Smooth muscle cell (in vitro differentiated cells): ENCODE measurements around the gene VPS13D. TPM values are rescaled to one million over a fixed set of nuclear protein-coding genes. Genes with fewer than 3 reads are reported as not detected.
"Not testable (repeated sequence)": the region's sequence is repeated elsewhere in the genome, so short reads cannot be mapped to it uniquely, and the experiment has no call there.

Experiments
- DNase-seq: peaks from one replicate; lab custom pipeline; 2025; ENCODE audit not compliant: unreplicated experiment; lab: John Stamatoyannopoulos, UW
- H2AFZ ChIP-seq: fragments of 200-600 bp; sonication (generic); 2 replicates; pipeline ENCODE4 v1.6.0; 2016; ENCODE audit warnings: antibody characterized with exemption, low read depth, mild to moderate bottlenecking
- H3F3A ChIP-seq: fragments of 200-600 bp; sonication (generic); 2 replicates; pipeline ENCODE4 v1.6.0; 2017; ENCODE audit warnings: antibody characterized with exemption, low read depth
- H3K27ac ChIP-seq: fragments of 200-600 bp; sonication (generic); 2 replicates; pipeline ENCODE4 v1.5.1; 2016; ENCODE audit warnings: low read depth, mild to moderate bottlenecking
- H3K27me3 ChIP-seq: fragments of 200-600 bp; sonication (generic); 2 replicates; pipeline ENCODE4 v1.6.1; 2016; ENCODE audit warnings: low read depth, mild to moderate bottlenecking
- H3K36me3 ChIP-seq: fragments of 200-600 bp; sonication (generic); 2 replicates; pipeline ENCODE4 v1.5.1; 2016; ENCODE audit warnings: low read depth
- H3K4me1 ChIP-seq: fragments of 200-600 bp; sonication (generic); 2 replicates; pipeline ENCODE4 v1.5.1; 2016; ENCODE audit warnings: low read depth
- H3K4me2 ChIP-seq: fragments of 200-600 bp; sonication (generic); 2 replicates; pipeline ENCODE4 v1.6.0; 2016; ENCODE audit warnings: mild to moderate bottlenecking
- H3K4me3 ChIP-seq: fragments of 200-600 bp; sonication (generic); 2 replicates; pipeline ENCODE4 v1.5.1; 2016; ENCODE audit warnings: mild to moderate bottlenecking
- H3K79me2 ChIP-seq: fragments of 200-600 bp; sonication (generic); 2 replicates; pipeline ENCODE4 v1.6.0; 2016; ENCODE audit warnings: low read depth, mild to moderate bottlenecking
- H3K9ac ChIP-seq: fragments of 200-600 bp; sonication (generic); 2 replicates; pipeline ENCODE4 v1.6.0; 2016; ENCODE audit warnings: low read depth
- H3K9me3 ChIP-seq: fragments of 200-600 bp; sonication (generic); replicated peaks from 2 replicates; pipeline ENCODE4 v1.5.1; 2016; ENCODE audit warnings: low read depth
- H4K20me1 ChIP-seq: fragments of 200-600 bp; sonication (generic); 2 replicates; pipeline ENCODE4 v1.6.0; 2016; ENCODE audit warnings: low read depth
- CTCF ChIP-seq: fragments of 200-600 bp; sonication (generic); IDR thresholded peaks from 2 replicates; pipeline ENCODE4 v1.5.1; 2017; ENCODE audit warnings: borderline replicate concordance, mild to moderate bottlenecking, antibody characterized with exemption; ENCODE audit not compliant: insufficient read depth, poor library complexity, severe bottlenecking
- WGBS: methylation state at CpG from one replicate; pipeline ENCODE4 v1.1.7; 2016; ENCODE audit warnings: low lambda C conversion rate; 5-methylcytosine and 5-hydroxymethylcytosine counted together
- polyA plus RNA-seq: library from polyadenylated mRNA; unstranded; fragments of >200 nt; fragmentation: Nextera tagmentation; extraction: Ambion mirVana; gene quantifications from 2 replicates; pipeline ENCODE4 v1.2.1, GENCODE V29; 2016
- total RNA-seq: library from RNA; depleted of rRNA; stranded (reverse); fragments of >200 nt; gene quantifications from 2 replicates; pipeline ENCODE4 v1.2.3, GENCODE V29; 2014

Gene VPS13D
- total and polyA plus RNA-seq, 2 experiments from 2014 or later: 3.5 to 20.0 TPM

GRCh38 chr1:12383786-12384185 lies 154.0 kb downstream of the VPS13D start:
- H3K9me3 ChIP-seq: peaks cover 24% of the 10 kb centered on the region
- H3K9ac ChIP-seq: no peak overlapping the region
- no peaks in the 10 kb centered on the region for H3F3A ChIP-seq
- H3K36me3 ChIP-seq: peaks cover 39% of the 10 kb centered on the region
- no peaks in the 10 kb centered on the region for H3K27me3 ChIP-seq
- peaks cover 4% of the 10 kb centered on the region for H3K4me1 ChIP-seq
- H3K4me2 ChIP-seq: no peak overlapping the region
- H4K20me1 ChIP-seq: no peaks in the 10 kb centered on the region
- no peak overlapping the region for H2AFZ ChIP-seq
- no peaks in the 10 kb centered on the region for H3K79me2 ChIP-seq
- TF ChIP-seq CTCF: no peak
- H3K27ac ChIP-seq: no peak overlapping the region
- 97% methylated on average over 1 of the region's 1 CpG for WGBS
- DNase-seq: no peak
- H3K4me3 ChIP-seq: no peak overlapping the region

DNA sequence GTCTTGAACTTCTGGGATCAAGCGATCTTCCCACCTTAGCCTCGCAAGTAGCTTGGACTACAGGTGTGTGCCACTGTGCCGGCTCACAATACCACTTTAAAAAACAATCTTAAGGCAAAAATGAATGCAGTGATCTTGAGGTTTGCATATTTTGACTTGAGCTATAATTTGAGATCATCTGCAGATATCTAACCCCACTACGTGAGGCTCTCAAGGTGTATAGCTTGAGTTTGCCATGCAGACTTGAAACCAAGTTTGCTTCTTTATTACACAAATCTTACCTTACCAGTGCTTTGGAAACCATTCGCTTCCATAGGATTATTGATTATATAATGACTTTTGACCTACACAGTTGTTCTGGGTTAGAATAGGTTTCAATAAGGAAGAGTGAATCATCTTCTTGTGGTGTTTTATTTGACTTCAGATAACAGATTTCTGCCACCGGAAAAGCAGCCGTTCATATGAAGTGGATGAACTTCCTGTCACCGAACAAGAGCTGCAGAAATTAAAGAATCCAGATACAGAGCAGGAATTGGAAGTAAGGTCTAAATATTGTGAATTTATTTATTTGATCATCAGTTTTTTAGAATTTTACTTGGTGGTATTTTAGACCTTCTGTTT lies 155.1 kb downstream of the VPS13D start:
- Histone ChIP-seq H2AFZ (no peak overlapping the region), H4K20me1 (no peaks in the 10 kb centered on the region), H3K79me2 (no peaks in the 10 kb centered on the region), H3K9me3 (peaks cover 24% of the 10 kb centered on the region), H3K9ac (no peak overlapping the region), H3K36me3 (peaks cover 39% of the 10 kb centered on the region), H3K4me2 (no peak overlapping the region), H3K27ac (no peak overlapping the region), H3F3A (no peaks in the 10 kb centered on the region), H3K27me3 (no peaks in the 10 kb centered on the region), H3K4me3 (no peak overlapping the region), H3K4me1 (peaks cover 4% of the 10 kb centered on the region)
- no peak for DNase-seq
- TF ChIP-seq CTCF: no peak
- 99% methylated on average over 8 of the region's 8 CpGs for WGBS

GRCh38 chr1:12386130-12386529 lies 156.3 kb downstream of the VPS13D start:
- no peak overlapping the region for H3K27ac ChIP-seq
- no peaks in the 10 kb centered on the region for H3K4me1 ChIP-seq
- H3K9me3 ChIP-seq: peaks cover 24% of the 10 kb centered on the region
- H3K4me2 ChIP-seq: no peak overlapping the region
- no peak overlapping the region for H3K9ac ChIP-seq
- DNase-seq: no peak
- no peaks in the 10 kb centered on the region for H3K79me2 ChIP-seq
- H2AFZ ChIP-seq: no peak overlapping the region
- TF ChIP-seq CTCF: no peak
- H3K4me3 ChIP-seq: no peak overlapping the region
- no peaks in the 10 kb centered on the region for H3K27me3 ChIP-seq
- H3K36me3 ChIP-seq: peaks cover 39% of the 10 kb centered on the region
- no peaks in the 10 kb centered on the region for H3F3A ChIP-seq
- 94% methylated on average over 1 of the region's 1 CpG for WGBS
- no peaks in the 10 kb centered on the region for H4K20me1 ChIP-seq

DNA sequence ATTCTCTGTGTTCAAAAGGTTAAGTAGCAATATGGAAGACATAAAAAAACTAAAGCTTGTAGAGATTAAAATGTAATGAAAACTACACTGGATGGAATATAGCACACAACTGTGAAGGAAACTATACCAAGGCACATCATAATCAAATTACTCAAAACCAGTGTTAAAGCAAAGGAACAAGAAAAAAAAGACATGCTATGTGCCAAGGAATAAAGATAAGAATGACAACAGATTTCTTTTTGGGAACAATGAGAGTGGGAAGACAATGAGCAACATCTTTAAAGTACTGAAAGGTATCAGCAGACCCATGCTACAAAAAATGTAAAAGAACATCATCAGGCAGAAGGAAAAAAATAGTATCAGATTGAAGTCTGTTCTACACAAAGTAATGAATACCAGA lies 157.8 kb downstream of the VPS13D start:
- no peak overlapping the region for H2AFZ ChIP-seq
- no peaks in the 10 kb centered on the region for H3K4me1 ChIP-seq
- no peak overlapping the region for H3K27ac ChIP-seq
- H3F3A ChIP-seq: no peaks in the 10 kb centered on the region
- no peak overlapping the region for H3K4me2 ChIP-seq
- peaks cover 24% of the 10 kb centered on the region for H3K9me3 ChIP-seq
- H3K36me3 ChIP-seq: peaks cover 39% of the 10 kb centered on the region
- H3K79me2 ChIP-seq: no peaks in the 10 kb centered on the region
- H3K4me3 ChIP-seq: no peak overlapping the region
- DNase-seq: no peak
- no peak for TF ChIP-seq CTCF
- H3K9ac ChIP-seq: no peak overlapping the region
- no peaks in the 10 kb centered on the region for H4K20me1 ChIP-seq
- no peaks in the 10 kb centered on the region for H3K27me3 ChIP-seq

DNA sequence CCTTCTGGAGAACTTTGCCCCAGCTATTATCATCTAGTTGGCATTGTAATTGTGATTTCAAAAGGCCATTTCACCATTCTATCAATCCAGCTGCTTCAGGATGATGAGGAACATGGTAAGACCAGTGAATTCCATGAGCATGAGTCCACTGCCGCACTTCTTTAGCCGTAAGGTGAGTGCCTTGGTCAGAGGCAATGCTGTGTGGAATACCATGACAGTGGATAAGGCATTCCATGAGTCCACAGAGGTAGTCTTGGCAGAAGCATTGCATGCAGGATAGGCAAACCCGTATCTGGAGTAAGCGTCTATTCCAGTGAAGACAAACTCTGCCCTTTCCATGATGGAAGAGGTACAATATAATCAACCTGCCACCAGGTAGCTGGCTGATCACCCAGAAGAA lies 160.5 kb downstream of the VPS13D start:
- DNase-seq, H3K9ac ChIP-seq, H3K4me3 ChIP-seq, H3F3A ChIP-seq, H3K79me2 ChIP-seq, H3K4me2 ChIP-seq, H3K4me1 ChIP-seq, H3K27me3 ChIP-seq, H4K20me1 ChIP-seq, H2AFZ ChIP-seq, H3K27ac ChIP-seq: not testable (repeated sequence)
- WGBS: 93% methylated on average over 4 of the region's 4 CpGs
- peaks cover 31% of the 10 kb centered on the region for H3K36me3 ChIP-seq
- peaks cover 24% of the 10 kb centered on the region for H3K9me3 ChIP-seq
